NB4 (cell line): Measurements from ENCODE around the gene STK36.

Experiments used
- DNase-seq: peaks from one replicate; pipeline ENCODE4 v3.0.0; 2010; ENCODE audit warnings: low read depth
- H3K4me3 ChIP-seq: one replicate; pipeline ENCODE4 v1.5.1; 2011; ENCODE audit warnings: mild to moderate bottlenecking, low read depth, low read length, moderate library complexity
- MYC ChIP-seq: IDR thresholded peaks from 2 replicates; pipeline ENCODE4 v1.6.1; 2011; ENCODE audit warnings: low read depth, low read length
- POLR2A ChIP-seq: IDR thresholded peaks from 2 replicates; pipeline ENCODE4 v1.6.1; 2011; ENCODE audit warnings: mild to moderate bottlenecking; ENCODE audit not compliant: insufficient read length; ENCODE audit errors: extremely low read depth
- TF ChIP-seq, protein P1 (sequence below): IDR thresholded peaks from 2 replicates; pipeline ENCODE4 v1.6.1; 2011; ENCODE audit warnings: low read depth, low read length
- TF ChIP-seq, protein P2 (sequence below): IDR thresholded peaks from one replicate; pipeline ENCODE4 v1.5.1; 2012; ENCODE audit warnings: low read depth, low read length

Gene STK36, protein sequence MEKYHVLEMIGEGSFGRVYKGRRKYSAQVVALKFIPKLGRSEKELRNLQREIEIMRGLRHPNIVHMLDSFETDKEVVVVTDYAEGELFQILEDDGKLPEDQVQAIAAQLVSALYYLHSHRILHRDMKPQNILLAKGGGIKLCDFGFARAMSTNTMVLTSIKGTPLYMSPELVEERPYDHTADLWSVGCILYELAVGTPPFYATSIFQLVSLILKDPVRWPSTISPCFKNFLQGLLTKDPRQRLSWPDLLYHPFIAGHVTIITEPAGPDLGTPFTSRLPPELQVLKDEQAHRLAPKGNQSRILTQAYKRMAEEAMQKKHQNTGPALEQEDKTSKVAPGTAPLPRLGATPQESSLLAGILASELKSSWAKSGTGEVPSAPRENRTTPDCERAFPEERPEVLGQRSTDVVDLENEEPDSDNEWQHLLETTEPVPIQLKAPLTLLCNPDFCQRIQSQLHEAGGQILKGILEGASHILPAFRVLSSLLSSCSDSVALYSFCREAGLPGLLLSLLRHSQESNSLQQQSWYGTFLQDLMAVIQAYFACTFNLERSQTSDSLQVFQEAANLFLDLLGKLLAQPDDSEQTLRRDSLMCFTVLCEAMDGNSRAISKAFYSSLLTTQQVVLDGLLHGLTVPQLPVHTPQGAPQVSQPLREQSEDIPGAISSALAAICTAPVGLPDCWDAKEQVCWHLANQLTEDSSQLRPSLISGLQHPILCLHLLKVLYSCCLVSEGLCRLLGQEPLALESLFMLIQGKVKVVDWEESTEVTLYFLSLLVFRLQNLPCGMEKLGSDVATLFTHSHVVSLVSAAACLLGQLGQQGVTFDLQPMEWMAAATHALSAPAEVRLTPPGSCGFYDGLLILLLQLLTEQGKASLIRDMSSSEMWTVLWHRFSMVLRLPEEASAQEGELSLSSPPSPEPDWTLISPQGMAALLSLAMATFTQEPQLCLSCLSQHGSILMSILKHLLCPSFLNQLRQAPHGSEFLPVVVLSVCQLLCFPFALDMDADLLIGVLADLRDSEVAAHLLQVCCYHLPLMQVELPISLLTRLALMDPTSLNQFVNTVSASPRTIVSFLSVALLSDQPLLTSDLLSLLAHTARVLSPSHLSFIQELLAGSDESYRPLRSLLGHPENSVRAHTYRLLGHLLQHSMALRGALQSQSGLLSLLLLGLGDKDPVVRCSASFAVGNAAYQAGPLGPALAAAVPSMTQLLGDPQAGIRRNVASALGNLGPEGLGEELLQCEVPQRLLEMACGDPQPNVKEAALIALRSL (N-terminal part only)

DNA sequence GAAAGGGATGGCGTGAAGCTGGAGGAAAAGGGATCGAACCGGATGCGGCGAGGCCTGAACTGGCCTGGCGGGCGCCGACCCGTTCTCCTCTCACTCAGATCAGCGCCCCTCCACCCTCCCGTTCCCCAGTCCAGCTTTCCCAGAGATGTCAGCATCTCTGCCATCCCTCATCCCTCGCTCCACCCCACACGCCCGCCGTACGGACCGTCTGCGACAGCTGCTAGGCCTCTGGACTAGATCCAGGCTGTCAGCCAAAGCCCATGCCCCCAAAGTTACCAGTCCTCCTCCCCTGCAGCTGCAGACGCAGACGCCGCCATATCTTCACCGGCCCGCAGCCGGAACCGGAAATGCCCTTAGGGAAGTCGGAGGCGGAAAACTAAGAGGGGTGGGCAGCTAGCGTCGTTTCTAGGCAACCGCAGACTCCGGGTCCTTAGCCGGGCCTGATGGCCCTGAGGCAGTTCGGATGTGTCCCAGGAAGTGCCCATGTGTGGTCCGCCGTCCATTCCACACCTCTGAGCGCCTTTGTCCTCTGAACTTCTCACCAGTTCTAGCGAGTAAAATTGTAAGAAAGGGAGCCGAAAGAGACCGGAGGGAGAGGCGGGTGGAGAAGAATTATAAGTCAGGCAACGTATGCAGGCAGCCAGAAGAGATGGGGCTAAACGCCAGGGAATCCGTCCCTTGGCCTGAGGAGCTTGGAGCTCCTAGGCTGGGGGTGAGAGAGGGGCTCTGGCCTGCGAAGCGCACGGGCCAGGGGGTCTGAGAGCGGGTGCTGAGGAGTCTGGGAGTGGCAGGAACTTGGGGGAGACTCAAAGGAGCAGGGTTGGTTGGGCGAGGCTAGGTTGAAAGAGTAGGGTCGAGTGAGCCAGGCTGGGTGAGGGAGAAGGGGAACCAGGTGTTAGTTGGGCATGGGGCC, at the start of gene STK36, which contains the start of gene RNF25:
Gene STK36, plus strand, starts transcription at position 433 of the 913 bp plus-strand sequence. CDS start 744 bp downstream, outside the sequence.
Gene RNF25, minus strand, starts transcription at position 349 of the 913 bp plus-strand sequence. Its CDS starts 32 bp downstream, at position 317.
- peak within 1 kb of the TSS; percentile 90 for H3K4me3 ChIP-seq
- peak; percentile 61 for TF ChIP-seq POLR2A
- no peak for TF ChIP-seq MYC
- DNase-seq, result peak; percentile 89

DNA sequence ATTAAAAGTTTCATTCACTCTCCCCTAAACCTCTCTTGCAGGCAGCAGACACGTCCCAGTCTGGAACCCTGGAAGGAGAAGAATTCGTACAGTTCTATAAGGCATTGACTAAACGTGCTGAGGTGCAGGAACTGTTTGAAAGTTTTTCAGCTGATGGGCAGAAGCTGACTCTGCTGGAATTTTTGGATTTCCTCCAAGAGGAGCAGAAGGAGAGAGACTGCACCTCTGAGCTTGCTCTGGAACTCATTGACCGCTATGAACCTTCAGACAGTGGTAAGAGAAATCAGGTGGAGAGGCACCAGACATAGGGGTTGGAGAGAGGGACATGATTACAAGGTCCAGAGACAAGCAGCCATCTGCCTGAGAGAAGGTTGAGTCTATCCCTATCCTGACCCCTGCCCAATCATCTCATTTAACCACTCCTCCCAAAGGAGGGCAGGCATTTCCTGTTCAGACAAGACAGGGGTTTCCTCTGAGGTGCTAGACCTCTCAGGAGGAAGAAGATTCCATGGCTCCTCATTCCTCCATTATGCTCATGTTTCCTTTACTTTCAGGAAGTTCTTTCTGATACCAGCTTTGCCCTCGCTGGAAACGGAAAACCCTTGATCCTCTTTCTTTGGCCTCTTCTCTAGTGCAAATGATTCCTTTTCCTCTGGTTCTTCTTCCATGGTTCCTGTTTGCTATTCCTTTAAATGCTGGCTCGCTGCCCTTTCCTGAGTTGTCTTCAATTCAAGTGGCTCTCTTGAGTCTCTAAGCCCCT, 49.1 kb upstream of the STK36 start:
- DNase-seq, result peak; percentile 27
- TF ChIP-seq, protein P1, sequence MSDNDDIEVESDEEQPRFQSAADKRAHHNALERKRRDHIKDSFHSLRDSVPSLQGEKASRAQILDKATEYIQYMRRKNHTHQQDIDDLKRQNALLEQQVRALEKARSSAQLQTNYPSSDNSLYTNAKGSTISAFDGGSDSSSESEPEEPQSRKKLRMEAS, result no peak
- TF ChIP-seq, protein P2, sequence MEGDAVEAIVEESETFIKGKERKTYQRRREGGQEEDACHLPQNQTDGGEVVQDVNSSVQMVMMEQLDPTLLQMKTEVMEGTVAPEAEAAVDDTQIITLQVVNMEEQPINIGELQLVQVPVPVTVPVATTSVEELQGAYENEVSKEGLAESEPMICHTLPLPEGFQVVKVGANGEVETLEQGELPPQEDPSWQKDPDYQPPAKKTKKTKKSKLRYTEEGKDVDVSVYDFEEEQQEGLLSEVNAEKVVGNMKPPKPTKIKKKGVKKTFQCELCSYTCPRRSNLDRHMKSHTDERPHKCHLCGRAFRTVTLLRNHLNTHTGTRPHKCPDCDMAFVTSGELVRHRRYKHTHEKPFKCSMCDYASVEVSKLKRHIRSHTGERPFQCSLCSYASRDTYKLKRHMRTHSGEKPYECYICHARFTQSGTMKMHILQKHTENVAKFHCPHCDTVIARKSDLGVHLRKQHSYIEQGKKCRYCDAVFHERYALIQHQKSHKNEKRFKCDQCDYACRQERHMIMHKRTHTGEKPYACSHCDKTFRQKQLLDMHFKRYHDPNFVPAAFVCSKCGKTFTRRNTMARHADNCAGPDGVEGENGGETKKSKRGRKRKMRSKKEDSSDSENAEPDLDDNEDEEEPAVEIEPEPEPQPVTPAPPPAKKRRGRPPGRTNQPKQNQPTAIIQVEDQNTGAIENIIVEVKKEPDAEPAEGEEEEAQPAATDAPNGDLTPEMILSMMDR, result no peak
- TF ChIP-seq POLR2A, result no peak
- no peak for TF ChIP-seq MYC
- H3K4me3 ChIP-seq, result no peak overlapping the region

DNA sequence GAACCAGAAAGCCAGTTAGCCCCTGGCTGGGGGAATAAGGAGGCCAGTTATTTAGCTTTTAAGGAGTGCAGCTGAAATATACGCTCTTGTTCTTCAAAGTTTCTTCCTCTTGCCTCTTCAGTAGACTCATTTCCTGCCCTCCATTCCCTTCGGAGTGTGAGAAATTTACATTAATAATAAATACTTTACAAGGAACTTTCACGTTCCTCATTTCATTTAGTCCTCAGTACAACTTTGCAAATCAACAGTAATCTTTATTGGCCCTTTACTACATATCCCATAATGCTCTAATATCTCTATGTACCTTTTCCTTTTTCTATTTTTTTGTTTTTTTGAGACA, 48.5 kb upstream of the STK36 start:
- no peak overlapping the region for H3K4me3 ChIP-seq
- TF ChIP-seq POLR2A (no peak), MYC (no peak)
- TF ChIP-seq, protein P1, result no peak
- TF ChIP-seq, protein P2, result no peak
- no peak for DNase-seq

DNA sequence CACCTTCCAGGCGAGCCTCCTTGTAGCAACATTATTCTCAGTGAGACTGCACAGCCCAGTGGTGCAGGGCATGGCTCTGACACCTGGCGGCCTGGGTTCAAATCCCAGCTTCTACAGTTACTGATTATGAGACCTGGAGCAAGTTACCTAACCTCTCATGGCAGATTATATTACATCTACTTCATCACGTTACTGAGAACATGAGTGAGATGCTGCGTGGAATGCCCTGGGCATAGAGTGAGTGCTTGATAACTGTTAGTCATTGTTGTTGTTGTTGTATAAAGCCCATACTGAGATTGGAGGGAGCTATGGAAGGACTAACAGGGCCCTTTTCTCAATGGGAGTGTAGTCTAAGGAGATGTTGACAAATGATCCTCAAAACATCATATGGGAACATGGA, 45.5 kb upstream of the STK36 start:
- TF ChIP-seq, protein P1, result no peak
- TF ChIP-seq, protein P2, result no peak
- TF ChIP-seq MYC (no peak), POLR2A (no peak)
- no peak for DNase-seq
- H3K4me3 ChIP-seq, result no peak overlapping the region

DNA sequence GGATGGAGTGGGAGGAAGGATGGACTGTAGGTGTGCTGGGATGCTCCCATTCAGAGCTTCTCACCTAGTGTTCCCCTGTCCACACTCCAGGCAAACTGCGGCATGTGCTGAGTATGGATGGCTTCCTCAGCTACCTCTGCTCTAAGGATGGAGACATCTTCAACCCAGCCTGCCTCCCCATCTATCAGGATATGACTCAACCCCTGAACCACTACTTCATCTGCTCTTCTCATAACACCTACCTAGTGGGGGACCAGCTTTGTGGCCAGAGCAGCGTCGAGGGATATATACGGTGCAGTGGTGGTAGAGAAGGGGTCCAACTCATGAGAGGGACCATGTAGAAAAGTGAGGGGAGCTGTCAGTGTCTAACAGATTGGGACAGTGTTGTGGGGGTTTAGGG, 43.9 kb upstream of the STK36 start:
- no peak overlapping the region for H3K4me3 ChIP-seq
- TF ChIP-seq, protein P2, result no peak
- no peak for TF ChIP-seq MYC
- TF ChIP-seq, protein P1, result no peak
- TF ChIP-seq POLR2A, result no peak
- no peak for DNase-seq
